Panc1 (cell line): Measurements from ENCODE around the gene FBXL15. TPM values are rescaled to one million over a fixed set of nuclear protein-coding genes. Genes with fewer than 3 reads are reported as not detected.

ENCODE experiments used
- ATAC-seq: fragments of 200-7000 bp; cut with Tn5 transposase; 2 replicates; pipeline ENCODE4 v1.9.1; 2020; ENCODE audit warnings: mild to moderate bottlenecking, moderate library complexity
- BruUV-seq: library from RNA; stranded (reverse); fragments of 400-500 nt; replicated peaks from 2 replicates; lab custom pipeline; 2021; lab: Mats Ljungman, UMichigan
- CTCF ChIA-PET: fragments of 300-600 bp; sonication (Branson Sonifier 250); formaldehyde crosslinking; loops from one replicate; lab custom pipeline; 2022; ENCODE audit warnings: antibody characterized with exemption; lab: Charles Lee
- POLR2A ChIA-PET: fragments of 300-600 bp; sonication (Branson Sonifier 250); formaldehyde crosslinking; loops from one replicate; lab custom pipeline; 2022; ENCODE audit warnings: antibody characterized with exemption; lab: Charles Lee
- DNase-seq: peaks from one replicate; pipeline ENCODE4 v3.0.0-alpha.2; 2010; ENCODE audit warnings: low read depth, low spot score
- H3K27ac ChIP-seq: 2 replicates; pipeline ENCODE4 v1.5.1; 2011; ENCODE audit warnings: mild to moderate bottlenecking, low read length, inconsistent platforms
- H3K27me3 ChIP-seq: fragments of 200-500 bp; sonication (Bioruptor generic); 2 replicates; pipeline ENCODE4 v1.6.0; 2014; ENCODE audit warnings: low read length, inconsistent platforms; ENCODE audit not compliant: control insufficient read depth, insufficient read depth
- H3K36me3 ChIP-seq: fragments of 200-500 bp; sonication (Bioruptor generic); 2 replicates; pipeline ENCODE4 v1.5.1; 2014; ENCODE audit warnings: inconsistent platforms, mild to moderate bottlenecking, low read length, moderate library complexity; ENCODE audit not compliant: control insufficient read depth, insufficient read depth
- H3K4me1 ChIP-seq: 2 replicates; pipeline ENCODE4 v1.5.1; 2011; ENCODE audit warnings: inconsistent platforms, mild to moderate bottlenecking, low read length, moderate library complexity; ENCODE audit not compliant: control insufficient read depth, insufficient read depth
- H3K4me3 ChIP-seq, 2 experiments: 2 replicates each; pipeline ENCODE4 v1.5.1; 2011 to 2012; ENCODE audit warnings: low read depth in 2 of 2, low read length in 2 of 2, mild to moderate bottlenecking in 2 of 2, inconsistent platforms in 1 of 2, moderate library complexity in 1 of 2
- H3K9me3 ChIP-seq: fragments of 200-500 bp; sonication (Bioruptor generic); 2 replicates; pipeline ENCODE4 v1.5.1; 2014; ENCODE audit warnings: low read depth, mild to moderate bottlenecking, inconsistent platforms, low read length, moderate library complexity; ENCODE audit not compliant: control insufficient read depth, insufficient read depth
- CTCF ChIP-seq: fragments of 450-650 bp; IDR thresholded peaks from 2 replicates; pipeline ENCODE4 v1.5.1; 2017; ENCODE audit warnings: mild to moderate bottlenecking
- POLR2AphosphoS5 ChIP-seq: IDR thresholded peaks from 2 replicates; pipeline ENCODE4 v1.6.1; 2012; ENCODE audit warnings: mild to moderate bottlenecking, low read depth, low read length, moderate library complexity
- REST ChIP-seq, 2 experiments: IDR thresholded peaks; 2 replicates each; pipeline ENCODE4 v1.6.1; 2011 to 2012; ENCODE audit warnings: low read depth in 2 of 2, control low read depth in 1 of 2, low read length in 1 of 2, mild to moderate bottlenecking in 1 of 2, moderate library complexity in 1 of 2; ENCODE audit not compliant: insufficient read depth in 1 of 2
- SIN3A ChIP-seq: IDR thresholded peaks from 2 replicates; pipeline ENCODE4 v1.6.1; 2012; ENCODE audit warnings: low read depth, mild to moderate bottlenecking, low read length, moderate library complexity, borderline replicate concordance; ENCODE audit not compliant: insufficient read depth
- TCF7L2 ChIP-seq: IDR thresholded peaks from 2 replicates; pipeline ENCODE4 v1.6.1; 2011; ENCODE audit warnings: mild to moderate bottlenecking, low read depth, low read length, inconsistent platforms
- in situ Hi-C: cut with HindIII; loops from 2 replicates; pipeline ENCODE4 v1.10.0; 2016; ENCODE audit warnings: low sequenced_read_pairs, low pct_unique_long_range_greater_than_20kb
- intact Hi-C: fragments of 100-400 bp; cut with micrococcal nuclease; formaldehyde crosslinking; loops from one replicate; pipeline ENCODE4 v1.10.0; 2022; ENCODE audit not compliant: unreplicated experiment
- total RNA-seq: library from RNA; stranded (reverse); gene quantifications from one replicate; pipeline ENCODE4 v1.2.1, GENCODE V29; 2021; ENCODE audit not compliant: unreplicated experiment

The FBXL15 gene
- total RNA-seq, 1 experiment from 2014 or later = 7.9 TPM

GRCh38 chr10:102416283-102416682 lies 4.4 kb upstream of the FBXL15 start:
- TF ChIP-seq SIN3A (no peak), REST (IDR thresholded peaks at IDR 0.05; ENCODE audit: insufficient read depth in 1 of 2, low read depth in 2 of 2, low read length in 1 of 2) (no peak), POLR2AphosphoS5 (no peak), TCF7L2 (no peak), CTCF (no peak)

GRCh38 chr10:102416695-102417094 lies 3.9 kb upstream of the FBXL15 start:
- intact Hi-C loops (no loop called here), in situ Hi-C loops (no loop called here)
- BruUV-seq = no TSS peak
- ChIA-PET CTCF (no interaction called here), POLR2A (no interaction called here)
- H3K4me3 ChIP-seq = no peak overlapping the region
- H3K27me3 ChIP-seq = no peaks in the 10 kb centered on the region
- TF ChIP-seq REST (IDR thresholded peaks at IDR 0.05; ENCODE audit: insufficient read depth in 1 of 2, low read depth in 2 of 2, low read length in 1 of 2) (no peak), POLR2AphosphoS5 (no peak)
- no peak for DNase-seq
- H3K36me3 ChIP-seq = peaks cover 4% of the 10 kb centered on the region; the same call in 1 of the 2 replicates
- no peaks in the 10 kb centered on the region for H3K9me3 ChIP-seq
- H3K27ac ChIP-seq = no peak overlapping the region
- no peaks in the 10 kb centered on the region; the same call in 1 of the 2 replicates for H3K4me1 ChIP-seq
- ATAC-seq = no peak

More at GRCh38 chr10:102416283-102416682, 4.4 kb upstream of the FBXL15 start:
- BruUV-seq = no TSS peak
- H3K36me3 ChIP-seq = peaks cover 2% of the 10 kb centered on the region; the same call in 1 of the 2 replicates
- H3K27me3 ChIP-seq = no peaks in the 10 kb centered on the region
- H3K27ac ChIP-seq = no peak overlapping the region
- H3K4me1 ChIP-seq = no peaks in the 10 kb centered on the region; the same call in 1 of the 2 replicates
- H3K4me3 ChIP-seq = no peak overlapping the region
- ChIA-PET POLR2A (no interaction called here), CTCF (no interaction called here)
- H3K9me3 ChIP-seq = no peaks in the 10 kb centered on the region
- in situ Hi-C loops (no loop called here), intact Hi-C loops (no loop called here)
- no peak for DNase-seq
- no peak for ATAC-seq
